HG03196 (cell line): ENCODE data around the gene TRIM40.

Experiments
- ATAC-seq: cut with Tn5 transposase; IDR thresholded peaks from one replicate; pipeline ENCODE4 v1.9.1; 2021; ENCODE audit not compliant: unreplicated experiment

TRIM40 gene

GRCh38 chr6:30147096-30147495 lies 11.2 kb downstream of the TRIM40 start:
- no peak for ATAC-seq

GRCh38 chr6:30149234-30149633 lies 13.3 kb downstream of the TRIM40 start:
- no peak for ATAC-seq

DNA sequence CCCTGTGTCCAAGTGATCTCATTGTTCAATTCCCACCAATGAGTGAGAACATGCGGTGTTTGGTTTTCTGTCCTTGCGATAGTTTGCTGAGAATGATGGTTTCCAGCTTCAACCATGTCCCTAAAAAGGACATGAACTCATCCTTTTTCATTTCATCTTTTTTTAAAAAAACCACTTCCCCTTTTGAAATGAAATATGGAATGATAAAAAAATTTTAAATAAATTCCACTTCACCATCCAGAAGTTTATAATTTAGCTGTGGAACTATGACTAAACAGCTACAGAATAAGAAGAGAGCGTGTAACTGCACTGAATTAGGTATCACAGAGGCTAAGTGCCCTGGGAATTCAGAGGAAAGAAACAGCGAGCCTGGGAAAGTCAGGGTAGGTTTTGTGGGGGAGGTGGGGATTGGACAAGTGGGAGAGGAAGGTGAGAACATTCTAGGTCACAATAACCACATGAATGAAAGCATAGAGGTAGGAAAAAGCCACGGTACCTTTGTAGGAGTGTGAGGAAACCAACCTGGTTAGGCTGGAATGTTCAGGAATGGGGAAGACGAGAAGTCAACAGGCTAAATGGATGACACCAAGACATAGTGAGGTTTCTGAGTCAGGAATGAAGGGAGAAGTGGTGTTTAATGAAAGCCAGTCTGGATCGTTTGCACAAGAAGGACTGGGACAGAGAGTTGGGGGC lies 14.1 kb downstream of the TRIM40 start:
- ATAC-seq, result no peak

DNA sequence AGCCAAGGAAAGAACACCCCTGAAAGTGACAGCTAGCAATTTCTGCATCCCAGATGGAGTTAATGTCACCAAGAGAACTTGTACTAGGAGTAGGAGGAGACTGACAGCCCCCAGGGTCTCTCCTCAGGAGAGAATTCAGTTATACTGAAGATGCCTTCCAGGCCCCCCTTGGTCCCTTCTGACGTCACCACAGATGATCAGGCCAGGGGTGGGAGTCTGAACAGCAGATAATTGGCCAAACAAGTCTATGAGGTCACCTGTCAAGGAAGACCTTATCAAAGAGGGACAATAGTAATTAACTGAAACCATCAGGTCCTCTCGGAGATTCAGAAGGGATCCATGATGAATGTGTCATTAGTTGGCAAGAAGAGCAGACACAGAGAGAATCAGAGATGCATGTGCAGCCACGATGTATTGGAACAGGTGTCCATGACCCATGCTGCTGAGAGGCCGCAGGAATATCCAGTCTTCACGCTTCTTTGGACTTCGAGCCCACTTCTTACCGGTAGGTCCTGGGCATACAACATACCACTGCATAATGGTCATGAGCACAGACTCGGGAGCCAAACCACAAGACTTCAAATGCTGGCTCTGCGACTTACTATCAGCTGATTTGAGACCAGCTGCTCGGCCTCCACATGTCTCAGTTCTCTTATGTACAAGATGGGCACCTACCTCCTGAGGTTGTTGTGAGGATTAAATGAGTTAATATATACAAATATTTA lies 14.9 kb downstream of the TRIM40 start:
- ATAC-seq, result no peak

DNA sequence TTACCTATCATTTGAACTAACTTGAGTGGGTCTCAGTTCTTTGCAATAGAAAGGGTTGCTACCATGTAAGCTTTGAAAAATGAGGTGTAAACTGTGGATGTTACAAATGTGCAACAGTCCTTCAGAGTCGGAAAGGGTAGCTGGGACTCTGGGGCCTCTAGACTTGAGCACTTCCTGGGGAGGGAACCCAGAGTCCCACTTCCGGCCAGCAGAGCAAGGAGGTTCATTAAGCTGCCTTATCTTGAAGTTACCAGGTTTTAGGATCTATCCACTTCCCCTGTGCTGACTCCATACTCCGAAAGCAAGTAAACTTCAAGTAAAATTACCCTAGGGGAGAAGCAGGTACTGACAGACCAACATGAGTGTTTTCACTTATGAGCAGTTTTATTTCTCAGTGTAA lies 15.6 kb downstream of the TRIM40 start:
- no peak for ATAC-seq

DNA sequence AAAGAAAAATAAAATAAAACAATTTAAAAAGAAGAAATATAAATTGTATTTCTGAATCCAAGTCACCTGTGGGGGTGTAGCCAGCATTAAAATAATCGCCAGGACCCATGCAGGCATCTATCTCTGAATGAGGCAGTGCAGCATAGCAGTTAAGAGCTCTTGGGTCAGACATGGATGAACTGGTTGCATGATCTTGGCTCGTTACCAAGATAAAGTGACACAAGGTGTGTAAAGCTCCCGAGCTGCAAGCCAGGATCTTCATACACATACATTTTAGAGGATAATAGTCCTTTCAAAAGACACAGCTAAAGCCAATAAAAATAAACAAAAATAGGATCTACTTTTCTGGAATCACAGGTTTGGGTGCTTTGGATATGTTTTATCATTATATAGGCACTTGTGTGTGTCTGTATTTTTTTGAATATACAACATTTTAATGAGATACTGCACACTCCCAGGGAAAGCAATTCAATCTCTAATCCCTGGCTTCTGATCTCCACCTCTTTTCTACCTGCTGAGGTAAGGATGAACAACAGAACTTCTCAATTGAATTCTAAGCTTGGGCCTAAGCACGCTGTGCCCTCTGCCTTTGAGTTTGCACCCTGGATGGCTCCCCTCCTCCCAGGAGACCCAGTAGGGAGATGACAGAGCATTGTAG lies 16.2 kb downstream of the TRIM40 start:
- no peak for ATAC-seq

DNA sequence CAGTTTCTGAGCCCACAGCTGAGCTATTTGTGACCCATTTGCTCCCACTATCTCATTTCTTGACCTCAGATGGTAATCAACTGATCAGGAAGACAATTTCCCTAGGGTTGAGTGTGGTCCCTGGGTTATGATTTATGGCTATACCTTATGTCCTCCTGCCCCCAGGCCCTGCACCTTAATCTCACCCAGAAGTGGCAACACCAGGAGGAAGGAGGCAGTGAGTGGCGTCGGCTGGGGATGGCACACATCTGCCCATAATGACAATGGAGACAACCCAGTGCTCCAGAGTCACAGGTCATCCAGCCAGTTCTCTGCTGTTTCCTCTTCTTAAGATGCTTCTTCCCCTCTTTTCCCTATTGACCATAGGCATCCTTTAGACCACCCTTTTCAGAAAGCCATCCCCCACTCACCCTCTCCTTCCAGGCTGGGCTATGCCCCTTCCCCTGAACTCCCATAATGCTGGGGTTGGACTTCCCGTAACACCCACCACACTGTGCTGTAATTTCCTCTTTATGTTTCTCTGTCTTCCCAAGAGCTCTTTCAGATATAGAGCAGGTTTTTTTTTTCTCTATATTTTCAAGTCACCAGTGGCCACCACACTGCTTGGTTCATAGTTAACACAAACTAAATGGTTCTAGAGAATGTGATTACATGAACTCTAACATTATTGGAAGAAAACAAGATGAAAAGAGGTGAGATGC lies 17.1 kb downstream of the TRIM40 start:
- no peak for ATAC-seq

DNA sequence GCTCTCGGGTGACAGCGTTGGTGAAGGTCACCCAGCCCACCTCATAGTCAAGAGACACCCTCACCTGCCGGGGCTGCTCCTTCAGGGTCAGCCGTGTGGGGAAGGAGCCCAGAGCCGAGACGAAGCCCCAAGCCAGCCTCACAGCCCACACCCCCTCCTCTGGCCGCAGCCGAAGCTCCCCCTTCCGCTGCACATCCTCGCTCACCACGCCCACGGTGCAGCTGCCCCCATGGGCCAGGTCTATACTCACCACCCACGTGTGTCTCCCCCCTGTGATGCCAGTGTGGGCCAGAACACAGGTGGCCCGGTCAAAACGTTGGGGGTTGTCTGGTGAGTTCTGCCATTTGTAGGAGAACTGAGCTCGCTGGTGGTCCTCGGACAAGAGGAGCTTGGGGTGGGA lies 18.1 kb downstream of the TRIM40 start:
- no peak for ATAC-seq

DNA sequence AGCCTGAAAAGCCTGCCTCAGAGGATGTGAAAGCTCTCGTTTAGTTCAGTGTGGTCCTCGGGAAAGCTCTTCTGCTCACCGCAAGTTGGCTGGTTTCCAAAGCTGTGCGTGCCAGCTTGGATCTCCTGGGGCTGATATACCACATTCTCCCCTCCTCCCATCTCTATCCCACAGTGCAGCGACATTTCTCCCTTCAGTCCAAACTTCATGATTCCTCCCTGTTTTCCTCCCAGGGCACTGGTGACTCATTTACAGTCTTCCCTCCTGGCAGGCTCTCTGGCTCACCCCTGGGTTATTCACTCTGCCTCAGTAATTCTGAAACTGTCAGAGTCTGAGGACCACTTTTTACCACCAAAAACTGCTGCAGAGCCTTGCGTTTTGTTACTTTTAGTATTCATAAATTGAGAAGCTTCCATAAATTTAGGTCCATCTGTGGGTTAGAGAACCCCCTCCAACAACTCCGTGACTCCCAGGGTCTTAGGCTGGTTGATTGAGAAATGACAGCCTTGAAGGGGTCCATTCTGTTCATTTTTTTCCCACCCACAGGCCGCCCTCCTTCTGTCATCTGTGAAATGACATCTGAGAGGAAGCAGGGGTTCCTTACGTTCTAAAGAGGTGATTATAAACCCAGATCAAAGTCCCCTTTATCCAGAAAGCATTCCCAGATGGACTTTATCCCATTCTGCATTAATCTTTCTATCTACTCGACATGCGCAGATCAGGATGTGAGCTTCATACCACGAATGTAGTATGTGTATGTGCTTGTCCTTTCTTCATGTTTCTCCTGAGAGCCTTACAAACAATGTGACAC lies 19.0 kb downstream of the TRIM40 start:
- ATAC-seq, result no peak

- ATAC-seq, result no peak
Measured at GRCh38 chr6:30155520-30156261, 19.8 kb downstream of the TRIM40 start.

GRCh38 chr6:30156262-30156599 lies 20.3 kb downstream of the TRIM40 start:
- no peak for ATAC-seq

DNA sequence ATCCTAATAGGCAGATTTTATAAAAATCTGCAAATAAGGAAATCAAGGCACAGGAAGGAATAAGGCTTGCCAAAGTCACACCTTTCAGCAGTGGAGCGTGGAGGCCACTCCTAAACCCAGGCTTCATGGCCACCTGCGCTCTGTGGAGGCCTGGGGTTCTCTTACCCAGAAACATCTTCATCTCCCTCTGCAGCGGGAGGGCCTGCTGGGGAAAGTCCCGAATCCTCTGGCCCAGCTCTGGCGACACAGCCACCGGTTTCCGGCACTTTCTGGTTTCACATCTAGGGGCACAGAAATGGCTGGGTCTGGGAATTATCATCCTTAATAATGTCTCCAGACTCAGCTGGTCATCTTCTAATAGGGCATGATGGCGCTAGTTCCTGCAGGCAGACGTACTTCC lies 20.8 kb downstream of the TRIM40 start:
- no peak for ATAC-seq

DNA sequence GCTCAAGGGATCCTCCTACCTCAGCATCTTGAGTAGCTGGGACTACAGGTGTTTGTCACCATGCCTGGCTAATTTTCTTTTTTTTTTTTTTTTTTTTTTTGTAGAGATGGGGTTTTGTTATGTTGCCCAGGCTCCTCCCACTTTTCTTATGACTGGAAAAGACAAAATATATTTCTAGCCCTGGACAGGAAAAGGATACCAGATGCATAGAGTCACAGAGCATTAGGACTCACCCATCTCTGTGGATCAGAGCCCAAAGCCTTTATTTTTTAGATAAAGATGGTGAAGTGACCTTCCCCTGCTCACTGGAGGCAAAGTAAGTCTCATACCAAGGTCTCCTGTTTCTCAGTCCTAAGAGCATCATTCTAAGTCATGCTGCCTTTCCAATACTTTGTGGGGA lies 21.6 kb downstream of the TRIM40 start:
- ATAC-seq, result no peak

GRCh38 chr6:30157999-30158398 lies 22.1 kb downstream of the TRIM40 start:
- no peak for ATAC-seq

- ATAC-seq, result no peak
Measured at GRCh38 chr6:30158475-30159040, 22.6 kb downstream of the TRIM40 start.

DNA sequence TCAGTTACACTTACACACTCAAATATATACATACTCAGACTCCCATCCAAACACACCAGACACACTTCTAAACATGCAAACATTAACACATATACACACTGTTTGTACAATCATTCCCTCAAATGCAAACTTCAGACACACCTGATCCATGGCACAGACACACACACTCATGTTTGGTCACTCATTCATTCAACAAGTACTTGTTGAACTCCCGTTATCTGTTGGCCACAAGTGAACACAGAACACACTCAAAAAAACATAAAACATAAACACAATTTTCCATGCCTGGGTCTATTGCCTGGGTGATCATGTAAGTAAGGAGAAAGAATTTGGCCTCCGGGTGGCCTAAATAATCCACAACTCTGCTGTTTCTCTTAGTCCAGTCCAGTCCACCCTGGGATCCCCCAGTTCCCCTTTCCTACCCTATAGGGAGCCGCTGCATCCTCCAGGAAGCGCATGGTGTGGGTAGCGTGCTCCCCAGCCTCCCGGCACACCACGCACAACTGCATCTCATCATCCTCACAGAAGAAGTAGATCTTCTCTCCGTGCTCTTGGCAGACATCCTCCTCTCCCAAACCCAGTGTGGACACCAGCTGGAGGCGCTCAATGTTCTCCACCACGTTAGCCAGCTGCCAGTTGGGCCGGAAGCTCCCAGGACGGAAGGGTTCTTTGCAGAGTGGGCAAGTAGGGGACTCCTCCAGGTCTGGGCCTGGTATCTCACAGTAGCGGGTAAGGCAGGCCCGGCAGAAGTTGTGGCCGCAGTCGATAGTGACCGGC lies 24.3 kb downstream of the TRIM40 start:
- no peak for ATAC-seq

DNA sequence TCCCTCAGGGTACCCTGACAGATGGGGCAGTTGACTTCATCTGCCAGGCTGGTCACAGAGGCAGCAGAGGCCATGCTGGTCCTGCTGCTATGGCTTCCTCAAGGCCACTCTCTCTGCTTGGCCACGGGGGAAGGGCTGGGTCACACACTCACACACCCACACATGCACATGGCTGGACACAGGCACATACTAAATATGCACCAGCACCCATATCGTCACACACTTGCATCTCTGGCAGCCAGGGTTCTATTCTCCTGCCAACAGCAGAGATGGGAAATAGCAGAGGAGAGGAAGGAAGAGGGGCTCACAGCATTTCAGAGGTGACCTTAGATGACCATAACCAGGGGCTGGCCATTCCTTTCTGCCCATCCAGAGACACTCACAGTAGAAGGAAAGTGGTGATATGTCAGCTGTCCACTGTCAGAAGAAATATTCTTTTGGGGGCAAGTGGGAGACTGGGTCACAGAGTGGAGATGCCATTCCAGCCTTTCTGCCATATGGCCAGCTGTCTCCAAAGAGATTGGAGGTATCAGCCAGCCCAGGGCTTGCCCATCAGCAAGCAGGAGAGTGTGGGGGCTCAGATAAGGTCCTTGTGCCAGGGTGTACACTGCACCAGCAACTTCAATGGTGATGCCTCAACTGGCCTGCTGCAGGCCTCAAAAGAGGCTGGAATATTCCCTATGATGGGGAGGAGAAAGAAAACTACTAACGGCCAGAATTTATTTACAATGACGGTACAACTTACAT lies 25.0 kb downstream of the TRIM40 start, which contains the start of gene TRIM10:
TRIM10 (minus strand) TSS at position 427 of the 747 bp plus-strand sequence; CDS start at position 74, 353 bp downstream.
- no peak for ATAC-seq
